Measurements from ENCODE around the gene KIF3A. TPM values are rescaled to one million over a fixed set of nuclear protein-coding genes. Genes with fewer than 3 reads are reported as not detected.

The KIF3A gene
- total RNA-seq, 1 donor from 2014 or later: 27.6 TPM

GRCh38 chr5:132766806-132767055 lies 29.4 kb upstream of the KIF3A start:
- Histone ChIP-seq H3K79me2 (ENCODE audit: low read depth) (no peaks in the 10 kb centered on the region), H3K9ac (no peak overlapping the region), H3K36me3 (no peaks in the 10 kb centered on the region), H4K20me1 (ENCODE audit: low read depth) (peaks cover 8% of the 10 kb centered on the region), H3K4me1 (peaks cover 14% of the 10 kb centered on the region), H3F3A (ENCODE audit: low read depth) (peaks cover 14% of the 10 kb centered on the region), H3K4me3 (no peak overlapping the region), H3K27me3 (no peaks in the 10 kb centered on the region), H3K27ac (no peak overlapping the region), H3K4me2 (no peak overlapping the region), H3K9me3 (ENCODE audit: low read depth) (no peaks in the 10 kb centered on the region), H2AFZ (replicated peaks) (no peak overlapping the region)
- TF ChIP-seq EZH2phosphoT487 (IDR thresholded peaks at IDR 0.05): no peak
- TF ChIP-seq EZH2 (IDR thresholded peaks at IDR 0.05): no peak
- no peak for TF ChIP-seq CTCF (IDR thresholded peaks at IDR 0.05)
- DNase-seq (ENCODE audit: low spot score): no peak
- H3K4me3 Mint-ChIP-seq: no peak overlapping the region
- H3K36me3 Mint-ChIP-seq: peaks cover 9% of the 10 kb centered on the region
- H3K9me3 Mint-ChIP-seq: no peaks in the 10 kb centered on the region
- peaks cover 4% of the 10 kb centered on the region for H3K27me3 Mint-ChIP-seq (ENCODE audit: insufficient read depth, low read depth)
- H3K4me1 Mint-ChIP-seq: peaks cover 10% of the 10 kb centered on the region
- H3K27ac Mint-ChIP-seq: no peak overlapping the region

- TF ChIP-seq EZH2 (IDR thresholded peaks at IDR 0.05): no peak
- no peak for TF ChIP-seq CTCF (IDR thresholded peaks at IDR 0.05)
- no peak for TF ChIP-seq EZH2phosphoT487 (IDR thresholded peaks at IDR 0.05)
- no peak for DNase-seq (ENCODE audit: low spot score)
- no peak overlapping the region for H2AFZ ChIP-seq (replicated peaks)
These were observed 28.9 kb upstream of the KIF3A start for GRCh38 chr5:132766020-132766805.

GRCh38 chr5:132765311-132766019 lies 28.1 kb upstream of the KIF3A start:
- Mint-ChIP-seq H3K36me3 (peaks cover 11% of the 10 kb centered on the region), H3K27me3 (ENCODE audit: insufficient read depth, low read depth) (peaks cover 4% of the 10 kb centered on the region), H3K27ac (no peak overlapping the region), H3K4me1 (no peaks in the 10 kb centered on the region), H3K9me3 (no peaks in the 10 kb centered on the region), H3K4me3 (no peak overlapping the region)
- H3K4me2 ChIP-seq: no peak overlapping the region
- DNase-seq (ENCODE audit: low spot score): no peak
- no peaks in the 10 kb centered on the region for H4K20me1 ChIP-seq (ENCODE audit: low read depth)
- no peaks in the 10 kb centered on the region for H3K36me3 ChIP-seq
- no peak overlapping the region for H2AFZ ChIP-seq (replicated peaks)
- H3F3A ChIP-seq (ENCODE audit: low read depth): peaks cover 3% of the 10 kb centered on the region
- H3K27me3 ChIP-seq: no peaks in the 10 kb centered on the region
- TF ChIP-seq EZH2phosphoT487 (IDR thresholded peaks at IDR 0.05) (no peak), CTCF (IDR thresholded peaks at IDR 0.05) (no peak), EZH2 (IDR thresholded peaks at IDR 0.05) (no peak)
- no peak overlapping the region for H3K27ac ChIP-seq
- no peak overlapping the region for H3K4me3 ChIP-seq
- H3K9me3 ChIP-seq (ENCODE audit: low read depth): no peaks in the 10 kb centered on the region
- peaks cover under 1% of the 10 kb centered on the region for H3K4me1 ChIP-seq
- no peak overlapping the region for H3K9ac ChIP-seq
- no peaks in the 10 kb centered on the region for H3K79me2 ChIP-seq (ENCODE audit: low read depth)

More at GRCh38 chr5:132766020-132766805, 28.9 kb upstream of the KIF3A start:
- H3K27me3 Mint-ChIP-seq (ENCODE audit: insufficient read depth, low read depth): peaks cover 4% of the 10 kb centered on the region
- H3K27me3 ChIP-seq: no peaks in the 10 kb centered on the region
- peaks cover 9% of the 10 kb centered on the region for H3K36me3 Mint-ChIP-seq
- no peak overlapping the region for H3K4me3 Mint-ChIP-seq
- peaks cover 5% of the 10 kb centered on the region for H4K20me1 ChIP-seq (ENCODE audit: low read depth)
- H3K36me3 ChIP-seq: no peaks in the 10 kb centered on the region
- peaks cover 8% of the 10 kb centered on the region for H3K4me1 ChIP-seq
- no peaks in the 10 kb centered on the region for H3K9me3 ChIP-seq (ENCODE audit: low read depth)
- no peaks in the 10 kb centered on the region for H3K9me3 Mint-ChIP-seq
- H3K4me1 Mint-ChIP-seq: peaks cover 5% of the 10 kb centered on the region
- no peak overlapping the region for H3K27ac Mint-ChIP-seq
- H3K4me2 ChIP-seq: no peak overlapping the region
- H3F3A ChIP-seq (ENCODE audit: low read depth): peaks cover 10% of the 10 kb centered on the region
- no peaks in the 10 kb centered on the region for H3K79me2 ChIP-seq (ENCODE audit: low read depth)
- no peak overlapping the region for H3K4me3 ChIP-seq
- no peak overlapping the region for H3K27ac ChIP-seq
- no peak overlapping the region for H3K9ac ChIP-seq
